Activated gamma-delta T cell treated with Interleukin-2 at 50 U/mL for 16 hours (primary cell): ENCODE measurements around the gene ZNF391.
"Not testable (repeated sequence)": the region's sequence is repeated elsewhere in the genome, so short reads cannot be mapped to it uniquely, and the experiment has no call there.

ENCODE experiments used
- DNase-seq: peaks from one replicate; pipeline ENCODE4 v3.0.0-alpha.2; 2020

Gene ZNF391

GRCh38 chr6:27424851-27425250 lies 36.3 kb downstream of the ZNF391 start:
- DNase-seq, result not testable (repeated sequence)

GRCh38 chr6:27426045-27426620 lies 37.6 kb downstream of the ZNF391 start:
- no peak for DNase-seq

- DNase-seq, result no peak
Observed at GRCh38 chr6:27428502-27428901, 39.9 kb downstream of the ZNF391 start.

GRCh38 chr6:27428966-27429365 lies 40.4 kb downstream of the ZNF391 start:
- DNase-seq, result no peak

GRCh38 chr6:27433714-27434113 lies 45.2 kb downstream of the ZNF391 start:
- DNase-seq, result no peak

GRCh38 chr6:27439371-27439770 lies 50.8 kb downstream of the ZNF391 start:
- DNase-seq, result no peak

GRCh38 chr6:27441001-27441400 lies 52.4 kb downstream of the ZNF391 start:
- DNase-seq, result no peak

- no peak for DNase-seq
Observed at GRCh38 chr6:27442932-27443331, 54.4 kb downstream of the ZNF391 start.

- no peak for DNase-seq
Observed at GRCh38 chr6:27448456-27448855, 59.9 kb downstream of the ZNF391 start.

- DNase-seq, result no peak
Observed at GRCh38 chr6:27451660-27452390, 63.3 kb downstream of the ZNF391 start.

GRCh38 chr6:27452496-27452897 lies 63.9 kb downstream of the ZNF391 start:
- DNase-seq, result no peak
